HepG2 (cell line): ENCODE measurements around the gene KCNMA1. TPM values are rescaled to one million over a fixed set of nuclear protein-coding genes. Genes with fewer than 3 reads are reported as not detected.

Experiments used
- ATAC-seq: fragments of 200-7000 bp; cut with Tn5 transposase; 3 replicates; pipeline ENCODE4 v1.9.1; 2020; ENCODE audit warnings: mild to moderate bottlenecking, moderate library complexity
- BruUV-seq: library from RNA; stranded (reverse); fragments of 400-500 nt; replicated peaks from 2 replicates; lab custom pipeline; 2021; lab: Mats Ljungman, UMichigan
- CTCF ChIA-PET: fragments of 300-600 bp; formaldehyde crosslinking; extraction: SDS; loops from one replicate; lab custom pipeline; 2021; ENCODE audit warnings: low total read pairs, inconsistent platforms, low intra/inter-chr PET ratio; lab: Yijun Ruan, JAX
- POLR2A ChIA-PET: fragments of 350-600 bp; sonication (Branson Sonifier 250); formaldehyde crosslinking; loops from one replicate; lab custom pipeline; 2020; ENCODE audit warnings: antibody characterized with exemption, inconsistent platforms; lab: Yijun Ruan, JAX
- DNase-seq: peaks from one replicate; pipeline ENCODE4 v3.0.0-alpha.2; 2015; ENCODE audit warnings: low spot score
- FAIRE-seq: peaks from 3 replicates; lab custom pipeline; 2011; peaks lifted over from hg19 to GRCh38; lab: Jason Lieb, UNC
- H2AFZ ChIP-seq: one replicate; pipeline ENCODE4 v1.6.1; 2011; ENCODE audit warnings: low read length, inconsistent platforms
- H3K27ac ChIP-seq: fragments of 300-600 bp; 3 replicates; pipeline ENCODE4 v1.8.0; 2011; ENCODE audit warnings: mixed run types, mild to moderate bottlenecking, mixed read lengths, low read length, inconsistent platforms; ENCODE audit not compliant: insufficient read depth; ENCODE audit errors: extremely low read length
- H3K27me3 ChIP-seq, 2 experiments: fragments of 200-600 bp in 1 of 2; 2 replicates in 1 of 2; 3 replicates in 1 of 2; pipeline versions ENCODE4 v1.6.0 to v1.8.0; 2011; ENCODE audit warnings: low read length in 2 of 2, mild to moderate bottlenecking in 2 of 2, moderate library complexity in 2 of 2, inconsistent platforms in 1 of 2; ENCODE audit not compliant: insufficient read depth in 2 of 2, control insufficient read depth in 1 of 2
- H3K36me3 ChIP-seq, 2 experiments: fragments of 200-600 bp in 1 of 2; replicated peaks in 1 of 2; 2 replicates in 1 of 2; 3 replicates in 1 of 2; pipeline versions ENCODE4 v1.5.1 to v1.8.0; 2011; ENCODE audit warnings: low read length in 2 of 2, inconsistent platforms in 1 of 2; ENCODE audit not compliant: insufficient read depth in 2 of 2, control insufficient read depth in 1 of 2
- H3K4me1 ChIP-seq: 2 replicates; pipeline ENCODE4 v1.5.1; 2012; ENCODE audit warnings: low read length, inconsistent platforms; ENCODE audit not compliant: insufficient read depth
- H3K4me2 ChIP-seq: 2 replicates; pipeline ENCODE4 v1.6.0; 2011; ENCODE audit warnings: low read depth, low read length, inconsistent platforms
- H3K4me3 ChIP-seq, 3 experiments: fragments of 200-600 bp in 1 of 3; sonication (generic), shearing (Covaris generic) in 1 of 3; replicated peaks in 1 of 3; 2 replicates each; pipeline ENCODE4 v1.5.1; 2011 to 2016; ENCODE audit warnings: low read length in 3 of 3, inconsistent platforms in 2 of 3, low read depth in 2 of 3, mild to moderate bottlenecking in 2 of 3, control low read depth in 1 of 3, mixed read lengths in 1 of 3; ENCODE audit not compliant: insufficient read depth in 1 of 3
- H3K79me2 ChIP-seq: one replicate; pipeline ENCODE4 v1.6.1; 2011; ENCODE audit warnings: low read length, inconsistent platforms; ENCODE audit not compliant: insufficient read depth
- H3K9ac ChIP-seq: 2 replicates; pipeline ENCODE4 v1.6.0; 2011; ENCODE audit warnings: mild to moderate bottlenecking, low read depth, low read length, inconsistent platforms; ENCODE audit not compliant: insufficient read depth
- H3K9me3 ChIP-seq: 2 replicates; pipeline ENCODE4 v1.5.1; 2012; ENCODE audit warnings: mild to moderate bottlenecking, low read length
- H4K20me1 ChIP-seq: 2 replicates; pipeline ENCODE4 v1.6.0; 2011; ENCODE audit warnings: inconsistent platforms, mild to moderate bottlenecking, low read length, moderate library complexity; ENCODE audit not compliant: insufficient read depth
- ADNP ChIP-seq: sonication (generic); formaldehyde crosslinking; IDR thresholded peaks from 2 replicates; pipeline ENCODE4 v1.4.0; 2020; ENCODE audit warnings: missing genetic modification reagents
- HMGXB3 ChIP-seq: sonication (generic); formaldehyde crosslinking; IDR thresholded peaks from 2 replicates; pipeline ENCODE4 v1.4.0; 2020; ENCODE audit warnings: missing genetic modification reagents, borderline replicate concordance
- ISX ChIP-seq: sonication (generic); formaldehyde crosslinking; conservative IDR thresholded peaks from 2 replicates; pipeline ENCODE4 v1.5.0; 2020; ENCODE audit warnings: missing genetic modification reagents
- MIER2 ChIP-seq: IDR thresholded peaks from 2 replicates; pipeline ENCODE4 v1.6.1; 2016; ENCODE audit warnings: missing biosample characterization, missing genetic modification reagents
- MYNN ChIP-seq: sonication (generic); formaldehyde crosslinking; IDR thresholded peaks from 2 replicates; pipeline ENCODE4 v1.4.0; 2020; ENCODE audit warnings: mild to moderate bottlenecking, low read depth, missing genetic modification reagents
- NFYC ChIP-seq: IDR thresholded peaks from 2 replicates; pipeline ENCODE4 v1.6.1; 2016; ENCODE audit warnings: missing genetic modification reagents, missing compliant biosample characterization
- PHF21A ChIP-seq: sonication (generic); formaldehyde crosslinking; IDR thresholded peaks from 2 replicates; pipeline ENCODE4 v1.5.0; 2020; ENCODE audit warnings: mild to moderate bottlenecking, missing genetic modification reagents
- SAP130 ChIP-seq: IDR thresholded peaks from 2 replicates; pipeline ENCODE4 v1.6.1; 2016; ENCODE audit warnings: low read depth
- SRY ChIP-seq: sonication (generic); formaldehyde crosslinking; IDR thresholded peaks from 2 replicates; pipeline ENCODE4 v1.8.0; 2022; ENCODE audit warnings: mild to moderate bottlenecking, missing genetic modification reagents
- STAG1 ChIP-seq: sonication (generic); formaldehyde crosslinking; IDR thresholded peaks from 2 replicates; pipeline ENCODE4 v1.4.0; 2020; ENCODE audit warnings: missing genetic modification reagents
- SUZ12 ChIP-seq: fragments of 150-350 bp; IDR thresholded peaks from 2 replicates; pipeline ENCODE4 v1.6.1; 2014; ENCODE audit warnings: low read depth, low read length
- ZMYM2 ChIP-seq: sonication (generic); formaldehyde crosslinking; IDR thresholded peaks from 2 replicates; pipeline ENCODE4 v1.8.0; 2022; ENCODE audit warnings: mild to moderate bottlenecking, missing genetic modification reagents
- ZNF17 ChIP-seq: sonication (generic); formaldehyde crosslinking; IDR thresholded peaks from 2 replicates; pipeline ENCODE4 v1.5.0; 2020; ENCODE audit warnings: mild to moderate bottlenecking, missing genetic modification reagents
- ZNF180 ChIP-seq: sonication (generic); formaldehyde crosslinking; IDR thresholded peaks from 2 replicates; pipeline ENCODE4 v1.4.0; 2020; ENCODE audit warnings: low read depth, missing genetic modification reagents, borderline replicate concordance
- ZNF329 ChIP-seq: sonication (generic); formaldehyde crosslinking; IDR thresholded peaks from 2 replicates; pipeline ENCODE4 v1.9.0; 2021; ENCODE audit warnings: low read depth, mild to moderate bottlenecking, missing genetic modification reagents
- ZNF530 ChIP-seq: sonication (generic); formaldehyde crosslinking; IDR thresholded peaks from 2 replicates; pipeline ENCODE4 v1.5.0; 2020; ENCODE audit warnings: low read depth, mild to moderate bottlenecking, missing genetic modification reagents
- WGBS: methylation state at CpG from one replicate; pipeline ENCODE4 v1.1.6; 2017; ENCODE audit warnings: low lambda C conversion rate; 5-methylcytosine and 5-hydroxymethylcytosine counted together
- in situ Hi-C: cut with HindIII; loops from 2 replicates; pipeline ENCODE4 v1.10.0; 2017; ENCODE audit warnings: low pct_unique_long_range_greater_than_20kb; ENCODE audit not compliant: extremely low pct_ligation_motif_present
- intact Hi-C: fragments of 100-400 bp; cut with micrococcal nuclease; formaldehyde crosslinking; loops from one replicate; pipeline ENCODE4 v1.10.0; 2022; ENCODE audit not compliant: unreplicated experiment
- polyA plus RNA-seq, 8 experiments: library from polyadenylated mRNA; depleted of rRNA in 3 of 8; stranded (reverse) in 7 of 8; unstranded in 1 of 8; fragments of >200 nt; fragmentation: Illumina TruSeq in 4 of 8; extraction: Trizol in 4 of 8; gene quantifications; 2 replicates each; pipeline versions ENCODE4 v1.2.1 to v1.2.3, GENCODE V29; 2011 to 2016; ENCODE audit warnings: low read depth in 4 of 8, missing spikeins in 1 of 8, mixed read lengths in 1 of 8; ENCODE audit not compliant: insufficient read depth in 1 of 8
- total RNA-seq, 5 experiments: library from RNA; depleted of rRNA; stranded (reverse); fragments of >200 nt; fragmentation: Illumina TruSeq; extraction: Trizol; gene quantifications; 2 replicates each; pipeline ENCODE4 v1.2.3, GENCODE V29; 2016; ENCODE audit warnings: low read depth in 1 of 5

KCNMA1 gene
- total and polyA plus RNA-seq, 2 of the 13 experiments (the other 11 are each of a cell fraction or from before 2014, with no cell fraction given), result 0.02 TPM; not detected in 1

- Histone ChIP-seq H3K4me1 (0 out of 2 replicates have a peak, but pooled peaks cover 9% of the 10 kb centered on the region), H3K27me3 (peaks cover 1 to 6% of the 10 kb centered on the region in 2 experiments; a peak in 4 of 5 replicates), H2AFZ (no peak overlapping the region), H3K4me2 (no peak overlapping the region), H3K9ac (no peak overlapping the region), H3K27ac (no peak overlapping the region), H3K9me3 (no peaks in the 10 kb centered on the region), H4K20me1 (no peaks in the 10 kb centered on the region), H3K4me3 (no peak overlapping the region), H3K79me2 (no peaks in the 10 kb centered on the region), H3K36me3 (no peaks in the 10 kb centered on the region)
- WGBS, result 6% methylated on average over 3 of the region's 3 CpGs
- BruUV-seq, result no TSS peak
- ChIA-PET CTCF (no interaction called here), POLR2A (no interaction called here)
- TF ChIP-seq PHF21A (CRISPR knock-in tag) (no peak), ZNF329 (CRISPR knock-in tag) (no peak), ADNP (CRISPR knock-in tag) (no peak), SRY (CRISPR knock-in tag) (no peak), NFYC (CRISPR knock-in tag) (no peak), ZNF180 (CRISPR knock-in tag) (no peak), SUZ12 (no peak), MIER2 (CRISPR knock-in tag) (no peak), STAG1 (CRISPR knock-in tag) (no peak), ZNF17 (no peak), ZMYM2 (no peak), ISX (CRISPR knock-in tag) (no peak), MYNN (no peak), HMGXB3 (CRISPR knock-in tag) (no peak), ZNF530 (no peak), SAP130 (CRISPR knock-in tag) (no peak)
- DNase-seq (no peak), FAIRE-seq (no peak), ATAC-seq (no peak)
- intact Hi-C loops (no loop called here), in situ Hi-C loops (no loop called here)
These were observed 107.6 kb downstream of the KCNMA1 start for GRCh38 chr10:77530011-77530410.
